ENCODE data around the gene HRH2. TPM values are rescaled to one million over a fixed set of nuclear protein-coding genes. Genes with fewer than 3 reads are reported as not detected.

The HRH2 gene
- total and polyA plus RNA-seq, 9 of the 15 experiments (the other 6 are each of a cell fraction or from before 2014, with no cell fraction given), result 0.04 TPM; not detected in 8

DNA sequence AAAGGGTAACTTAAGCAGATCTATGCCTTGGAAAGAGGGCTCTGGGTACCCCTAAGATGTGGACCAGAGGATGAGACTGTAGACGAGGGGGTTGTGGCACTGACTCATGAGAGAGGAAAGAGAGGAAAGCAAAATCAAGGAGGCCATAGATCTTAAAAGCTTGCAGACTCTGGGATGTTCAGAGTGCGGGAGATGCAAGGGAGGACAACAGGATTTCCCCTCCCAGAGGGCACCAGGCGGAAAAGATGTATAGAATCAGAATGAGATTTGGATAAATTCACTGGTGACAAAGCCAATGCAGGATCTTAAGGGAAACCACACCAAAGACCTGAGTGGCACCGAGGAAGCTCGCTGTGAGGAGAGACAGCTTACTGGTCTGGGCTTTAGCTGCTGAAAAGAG is 27.1 kb downstream of the HRH2 start:
- Histone ChIP-seq H3K4me3 (no peak overlapping the region), H3K27me3 (ENCODE audit: control insufficient read depth in 2 of 2, insufficient read depth in 2 of 2, low read length in 2 of 2) (peaks cover 35 to 96% of the 10 kb centered on the region in 2 experiments), H3K9me1 (ENCODE audit: control insufficient read depth, insufficient read depth, low read length) (peaks cover 4% of the 10 kb centered on the region), H3K4me2 (ENCODE audit: insufficient read depth, low read length) (no peak overlapping the region), H4K20me1 (replicated peaks; ENCODE audit: control insufficient read depth, insufficient read depth, low read length) (peaks cover 15% of the 10 kb centered on the region; the same call in 1 of the 2 replicates), H3K36me3 (ENCODE audit: control insufficient read depth, insufficient read depth, low read length) (no peaks in the 10 kb centered on the region), H3K9me3 (replicated peaks; ENCODE audit: control insufficient read depth, insufficient read depth, low read depth, low read length) (no peaks in the 10 kb centered on the region), H3K9ac (ENCODE audit: insufficient read depth in 1 of 2, low read depth in 2 of 2, low read length in 2 of 2) (no peak overlapping the region), H3K79me2 (ENCODE audit: control insufficient read depth, insufficient read depth, low read length) (no peaks in the 10 kb centered on the region), H3K4me1 (replicated peaks in 1 of 2; ENCODE audit: control insufficient read depth in 2 of 2, insufficient read depth in 2 of 2, low read length in 2 of 2) (peaks cover 0 to 3% of the 10 kb centered on the region in 2 experiments; a peak in 2 of 5 replicates), H3K27ac (ENCODE audit: extremely low read depth, low read depth, low read length) (no peak overlapping the region), H2AFZ (ENCODE audit: low read depth, low read length) (no peak overlapping the region)
- in situ Hi-C loops (cut with MboI), result no loop called here
- no peak for DNase-seq (ENCODE audit: extremely low read depth in 1 of 4, low spot score in 3 of 4)
- ChIA-PET POLR2A (interaction anchor here (0.6 to 0.8 kb wide), 2 partner anchors 21 to 1615 kb away, joined by 3 read pairs; no protein-coding TSS in a partner anchor), CTCF (ENCODE audit: low intra/inter-chr PET ratio) (no interaction called here)
- BruUV-seq (replicated peaks), result no TSS peak
- no peak for TF ChIP-seq PYGO2 (tag; IDR thresholded peaks at IDR 0.05)
- no peak for ATAC-seq
- WGBS (ENCODE audit: insufficient coverage, low coverage, missing lambda C conversion rate), result 0% methylated on average over 4 of the region's 5 CpGs
- no peak for FAIRE-seq
- intact Hi-C loops (cut with micrococcal nuclease), result no loop called here

DNA sequence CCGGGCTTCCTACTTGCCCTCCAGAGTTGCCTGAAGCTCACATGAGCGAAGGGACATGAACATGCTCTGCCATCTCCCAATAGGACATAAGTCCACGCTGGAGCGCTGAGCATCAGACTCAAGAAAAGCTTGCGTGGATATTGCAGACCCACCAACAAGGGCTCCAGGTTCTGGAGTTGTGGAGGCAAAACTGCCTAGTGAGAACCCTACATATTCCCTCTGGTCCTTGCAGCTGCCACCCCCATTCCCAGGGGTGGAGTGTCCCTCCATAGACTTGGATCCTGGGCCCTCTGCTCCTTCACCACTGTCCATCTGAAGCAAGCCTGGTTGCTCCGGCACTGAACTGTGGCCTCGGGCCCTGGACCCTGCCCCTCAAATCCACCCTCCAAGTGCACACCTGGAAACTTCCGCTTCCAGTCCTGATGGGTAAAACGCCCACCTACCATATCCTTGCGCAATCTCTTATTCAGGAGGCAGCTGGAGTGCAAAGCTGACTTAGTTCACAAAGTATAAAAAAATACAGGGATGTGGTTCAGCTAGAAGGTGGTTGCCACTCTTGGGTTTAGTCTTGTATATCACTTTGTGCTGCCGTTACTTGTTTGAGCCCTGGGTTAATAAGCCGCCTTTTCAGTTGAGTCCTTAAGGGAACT is 28.0 kb downstream of the HRH2 start:
- H3K27me3 ChIP-seq (ENCODE audit: control insufficient read depth in 2 of 2, insufficient read depth in 2 of 2, low read length in 2 of 2), result peaks cover 36 to 92% of the 10 kb centered on the region in 2 experiments
- intact Hi-C loops (cut with micrococcal nuclease), result no loop called here
- TF ChIP-seq TEAD1 (CRISPR knock-in tag; IDR thresholded peaks at IDR 0.05) (no peak), ERF (CRISPR knock-in tag; IDR thresholded peaks at IDR 0.05) (no peak), ZNF668 (CRISPR knock-in tag; IDR thresholded peaks at IDR 0.05) (no peak), ZNF699 (CRISPR knock-in tag; IDR thresholded peaks at IDR 0.05; ENCODE audit: insufficient replicate concordance) (no peak), RBFOX2 (IDR thresholded peaks at IDR 0.05; ENCODE audit: low read depth, low read length) (no peak), CEBPB (tag; IDR thresholded peaks at IDR 0.05) (peak; percentile 60; the same call in 1 of the 2 replicates), RERE (CRISPR knock-in tag; IDR thresholded peaks at IDR 0.05; ENCODE audit: borderline replicate concordance) (no peak), ZBED1 (IDR thresholded peaks at IDR 0.05) (no peak), ZNF707 (CRISPR knock-in tag; conservative IDR thresholded peaks at IDR 0.05) (no peak)

More for the DNA sequence above, 28.0 kb downstream of the HRH2 start:
- Histone ChIP-seq H3K4me2 (ENCODE audit: insufficient read depth, low read length) (no peak overlapping the region), H3K27ac (ENCODE audit: extremely low read depth, low read depth, low read length) (no peak overlapping the region), H3K4me1 (replicated peaks in 1 of 2; ENCODE audit: control insufficient read depth in 2 of 2, insufficient read depth in 2 of 2, low read length in 2 of 2) (peaks cover 0 to 7% of the 10 kb centered on the region in 2 experiments; a peak in 2 of 5 replicates), H3K36me3 (ENCODE audit: control insufficient read depth, insufficient read depth, low read length) (no peaks in the 10 kb centered on the region), H3K9ac (ENCODE audit: insufficient read depth in 1 of 2, low read depth in 2 of 2, low read length in 2 of 2) (no peak overlapping the region), H2AFZ (ENCODE audit: low read depth, low read length) (no peak overlapping the region), H3K9me1 (ENCODE audit: control insufficient read depth, insufficient read depth, low read length) (peaks cover 4% of the 10 kb centered on the region), H4K20me1 (replicated peaks; ENCODE audit: control insufficient read depth, insufficient read depth, low read length) (0 out of 2 replicates have a peak, but pooled peaks cover 12% of the 10 kb centered on the region), H3K4me3 (no peak overlapping the region), H3K9me3 (replicated peaks; ENCODE audit: control insufficient read depth, insufficient read depth, low read depth, low read length) (no peaks in the 10 kb centered on the region), H3K79me2 (ENCODE audit: control insufficient read depth, insufficient read depth, low read length) (no peaks in the 10 kb centered on the region)
- no TSS peak for BruUV-seq (replicated peaks)
- DNase-seq (ENCODE audit: extremely low read depth in 1 of 4, low spot score in 3 of 4), result no peak
- in situ Hi-C loops (cut with MboI), result no loop called here
- ATAC-seq, result no peak
- 2% methylated on average over 12 of the region's 12 CpGs for WGBS (ENCODE audit: insufficient coverage, low coverage, missing lambda C conversion rate)
- ChIA-PET CTCF (ENCODE audit: low intra/inter-chr PET ratio) (no interaction called here), POLR2A (interaction anchor here (0.7 kb wide), 1 partner anchor 20 kb away, joined by 3 read pairs; no protein-coding TSS in a partner anchor)
- FAIRE-seq, result no peak
